Stimulated activated CD4-positive, alpha-beta T cell treated with anti-CD3 and anti-CD28 coated beads, Interleukin-1b, Interleukin-23, amount 100 ng/mL, for 48 hours (primary cell): ENCODE results near the gene UBC.

Experiments
- DNase-seq: peaks from one replicate; pipeline ENCODE4 v3.0.0-alpha.2; 2020

The UBC gene

DNA sequence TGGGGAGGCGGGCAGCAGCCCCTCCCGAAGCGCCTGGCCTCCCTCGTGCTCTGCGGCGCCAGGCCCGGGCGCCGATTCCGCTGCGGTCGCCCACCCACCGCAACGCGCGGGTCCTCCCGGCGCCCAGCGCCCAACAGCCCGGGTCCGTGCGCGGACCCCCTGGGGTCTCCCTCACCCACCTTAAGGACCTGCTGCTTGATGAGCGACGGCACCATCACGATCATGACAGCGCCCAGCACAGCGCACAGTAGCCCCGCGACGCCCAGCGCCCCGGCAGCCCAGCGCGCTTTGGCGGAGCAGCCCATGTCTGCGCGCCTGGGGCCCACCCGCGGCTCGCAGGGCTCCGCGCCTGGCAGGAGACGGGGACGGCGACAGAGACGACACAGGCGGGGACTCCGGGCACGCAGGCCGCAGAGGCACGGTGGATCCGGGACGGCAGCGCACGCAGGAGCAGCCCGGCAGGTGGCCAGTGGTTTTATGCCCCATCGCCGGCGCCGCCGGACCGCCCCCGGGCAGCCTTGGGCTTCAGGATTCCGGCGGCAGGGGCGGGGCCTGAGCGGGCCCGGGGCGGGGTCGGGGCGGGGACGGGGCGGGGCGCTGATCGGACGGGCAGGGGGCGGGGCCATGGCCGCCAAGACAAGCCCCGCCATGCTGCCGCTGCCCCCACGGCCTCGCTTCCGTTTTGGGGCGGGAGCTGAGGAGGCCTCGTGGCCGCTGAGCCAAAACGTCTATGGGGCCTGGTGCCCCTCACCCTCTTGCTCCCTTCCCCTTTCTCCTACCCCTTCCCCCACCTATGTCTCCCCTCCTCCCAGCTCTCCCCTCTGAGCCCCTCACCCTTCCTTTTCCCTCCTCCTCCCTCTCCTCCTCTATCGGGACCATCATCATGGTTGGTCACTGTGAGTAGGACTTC is 50.8 kb downstream of the UBC start, which contains the start of gene SCARB1:
SCARB1 (minus strand) TSS at position 449 of the 910 bp plus-strand sequence; CDS start at position 305, 144 bp downstream.
- DNase-seq: peak; percentile 78

GRCh38 chr12:124862768-124863415 is 51.6 kb downstream of the UBC start:
- DNase-seq: peak; percentile 7

- DNase-seq: no peak
These were observed 52.4 kb downstream of the UBC start for GRCh38 chr12:124861898-124862676.
